PC-9 (cell line): Measurements from ENCODE around the gene GSK3B. TPM values are rescaled to one million over a fixed set of nuclear protein-coding genes. Genes with fewer than 3 reads are reported as not detected.

Experiments
- BruUV-seq: library from RNA; stranded (reverse); fragments of 400-500 nt; replicated peaks from 2 replicates; lab custom pipeline; 2021; lab: Mats Ljungman, UMichigan
- CTCF ChIA-PET: fragments of 300-600 bp; sonication (Branson Sonifier 250); formaldehyde crosslinking; loops from one replicate; lab custom pipeline; 2022; ENCODE audit warnings: antibody characterized with exemption; lab: Charles Lee
- POLR2A ChIA-PET: fragments of 300-600 bp; sonication (Branson Sonifier 250); formaldehyde crosslinking; loops from one replicate; lab custom pipeline; 2022; ENCODE audit warnings: antibody characterized with exemption; ENCODE audit not compliant: unreplicated experiment; lab: Charles Lee
- DNase-seq, 2 experiments: peaks; one replicate each; pipeline versions ENCODE4 v3.0.0 to v3.0.0-alpha.2; 2015 to 2022; ENCODE audit warnings: mixed read lengths in 1 of 2
- H2AFZ ChIP-seq: fragments of 200-600 bp; sonication (generic); 2 replicates; pipeline ENCODE4 v1.8.1; 2017; ENCODE audit warnings: antibody characterized with exemption
- H3F3A ChIP-seq: fragments of 200-600 bp; sonication (generic); 2 replicates; pipeline ENCODE4 v1.8.1; 2017; ENCODE audit warnings: antibody characterized with exemption, mild to moderate bottlenecking, low read depth; ENCODE audit not compliant: insufficient read depth
- H3K27ac ChIP-seq: fragments of 200-600 bp; sonication (generic); 2 replicates; pipeline ENCODE4 v1.6.1; 2016; ENCODE audit warnings: mixed run types
- H3K27me3 ChIP-seq: fragments of 200-600 bp; sonication (generic); 2 replicates; pipeline ENCODE4 v1.6.1; 2016; ENCODE audit warnings: low read depth, mixed run types; ENCODE audit not compliant: insufficient read depth
- H3K36me3 ChIP-seq: fragments of 200-600 bp; sonication (generic); 2 replicates; pipeline ENCODE4 v1.6.1; 2016; ENCODE audit warnings: low read depth, mixed run types
- H3K4me1 ChIP-seq: fragments of 200-600 bp; sonication (generic); replicated peaks from 2 replicates; pipeline ENCODE4 v1.6.1; 2016; ENCODE audit warnings: mixed run types; ENCODE audit not compliant: insufficient read depth
- H3K4me2 ChIP-seq: fragments of 200-600 bp; sonication (generic); 2 replicates; pipeline ENCODE4 v1.6.1; 2017; ENCODE audit warnings: mixed run types
- H3K4me3 ChIP-seq: fragments of 200-600 bp; sonication (generic); 2 replicates; pipeline ENCODE4 v1.6.1; 2016; ENCODE audit warnings: mixed run types
- H3K79me2 ChIP-seq: fragments of 200-600 bp; sonication (generic); 2 replicates; pipeline ENCODE4 v1.6.1; 2017; ENCODE audit warnings: low read depth, mixed run types
- H3K9me2 ChIP-seq: fragments of 200-600 bp; sonication (generic); 2 replicates; pipeline ENCODE4 v1.8.1; 2017; ENCODE audit warnings: mild to moderate bottlenecking; ENCODE audit not compliant: insufficient read depth
- H3K9me3 ChIP-seq: fragments of 200-600 bp; sonication (generic); 2 replicates; pipeline ENCODE4 v1.8.1; 2016; ENCODE audit warnings: low read depth; ENCODE audit not compliant: insufficient read depth
- H4K20me1 ChIP-seq: fragments of 200-600 bp; sonication (generic); 2 replicates; pipeline ENCODE4 v1.8.1; 2017; ENCODE audit not compliant: insufficient read depth
- CTCF ChIP-seq: fragments of 200-600 bp; sonication (generic); conservative IDR thresholded peaks from 2 replicates; pipeline ENCODE4 v1.6.1; 2017; ENCODE audit warnings: mixed run types, antibody characterized with exemption, mild to moderate bottlenecking, moderate library complexity
- EZH2 ChIP-seq: fragments of 200-600 bp; sonication (generic); IDR thresholded peaks from 2 replicates; pipeline ENCODE4 v1.8.0; 2017; ENCODE audit warnings: antibody characterized with exemption, low read depth
- intact Hi-C: fragments of 100-400 bp; cut with micrococcal nuclease; formaldehyde crosslinking; loops from one replicate; pipeline ENCODE4 v1.10.0; 2022; ENCODE audit not compliant: unreplicated experiment
- total RNA-seq: library from RNA; stranded (reverse); gene quantifications from 2 replicates; pipeline ENCODE4 v1.2.3, GENCODE V29; 2021

Gene GSK3B
- total RNA-seq, 1 experiment from 2014 or later, result 62.0 TPM

- ChIA-PET CTCF (interaction anchor here (0.7 kb wide), 1 partner anchor 13 kb away, joined by 5 read pairs; no protein-coding TSS in a partner anchor), POLR2A (no interaction called here)
- no TSS peak for BruUV-seq
- Histone ChIP-seq H3K27me3 (no peaks in the 10 kb centered on the region), H3F3A (peaks cover 11% of the 10 kb centered on the region), H3K27ac (no peak overlapping the region), H3K9me2 (no peaks in the 10 kb centered on the region), H3K79me2 (peaks cover 89% of the 10 kb centered on the region), H3K9me3 (no peaks in the 10 kb centered on the region), H4K20me1 (peaks cover 52% of the 10 kb centered on the region), H3K36me3 (no peaks in the 10 kb centered on the region), H2AFZ (no peak overlapping the region), H3K4me3 (no peak overlapping the region), H3K4me1 (peaks cover 23% of the 10 kb centered on the region), H3K4me2 (no peak overlapping the region)
- TF ChIP-seq EZH2, result no peak
- no peak for TF ChIP-seq CTCF
- no peak for DNase-seq
- intact Hi-C loops, result loop anchor here (5.0 kb wide), 1 partner anchor 123 kb away; the partner anchor contains the start of gene GSK3B
Observed at GRCh38 chr3:119969759-119970158, 124.5 kb downstream of the GSK3B start.

- TF ChIP-seq EZH2 (no peak), CTCF (no peak)
- no peaks in the 10 kb centered on the region; the same call in 1 of the 2 replicates for H3K9me3 ChIP-seq
- no peak overlapping the region for H2AFZ ChIP-seq
- intact Hi-C loops, result no loop called here
- no peak for DNase-seq
- H3K27ac ChIP-seq, result no peak overlapping the region
- no peaks in the 10 kb centered on the region for H3K9me2 ChIP-seq
- H4K20me1 ChIP-seq, result peaks cover 50% of the 10 kb centered on the region
- 0 out of 2 replicates have a peak, but pooled peaks cover 4% of the 10 kb centered on the region for H3F3A ChIP-seq
- H3K36me3 ChIP-seq, result no peaks in the 10 kb centered on the region
- no peak overlapping the region for H3K4me2 ChIP-seq
- peaks cover under 1% of the 10 kb centered on the region; the same call in 1 of the 2 replicates for H3K4me1 ChIP-seq
- H3K79me2 ChIP-seq, result peaks cover 86% of the 10 kb centered on the region
- ChIA-PET CTCF (no interaction called here), POLR2A (interaction anchor here (0.5 kb wide), 1 partner anchor 391 kb away, joined by 6 read pairs; no protein-coding TSS in a partner anchor)
- no TSS peak for BruUV-seq
- H3K27me3 ChIP-seq, result no peaks in the 10 kb centered on the region
- no peak overlapping the region for H3K4me3 ChIP-seq
Observed at GRCh38 chr3:119967353-119968006, 126.8 kb downstream of the GSK3B start.

- CTCF ChIA-PET, result interaction anchor here (0.7 kb wide), 1 partner anchor 259 kb away, joined by 3 read pairs; no protein-coding TSS in a partner anchor
- Histone ChIP-seq H3K4me3 (no peak overlapping the region), H3K4me2 (no peak overlapping the region), H3K4me1 (no peaks in the 10 kb centered on the region), H3K79me2 (peaks cover 89% of the 10 kb centered on the region), H3K9me2 (no peaks in the 10 kb centered on the region), H3K9me3 (no peaks in the 10 kb centered on the region; the same call in 1 of the 2 replicates), H3K27ac (no peak overlapping the region), H3F3A (0 out of 2 replicates have a peak, but pooled peaks cover 4% of the 10 kb centered on the region), H4K20me1 (peaks cover 56% of the 10 kb centered on the region), H3K36me3 (no peaks in the 10 kb centered on the region), H2AFZ (no peak overlapping the region), H3K27me3 (no peaks in the 10 kb centered on the region)
- POLR2A ChIA-PET, result no interaction called here
- TF ChIP-seq CTCF (no peak), EZH2 (no peak)
- DNase-seq, result no peak
- no TSS peak for BruUV-seq
- intact Hi-C loops, result no loop called here
Observed at GRCh38 chr3:119965692-119966091, 128.6 kb downstream of the GSK3B start.
